Astrocyte of the spinal cord (primary cell): Measurements from ENCODE around the gene RAP1GAP2.

Source experiments
- DNase-seq: peaks from one replicate; pipeline ENCODE4 v3.0.0; 2011; ENCODE audit warnings: low read depth, low spot score
- H3K4me3 ChIP-seq: 2 replicates; pipeline ENCODE4 v1.5.1; 2011; ENCODE audit warnings: low read depth, mild to moderate bottlenecking, low read length, moderate library complexity
- CTCF ChIP-seq: IDR thresholded peaks from 2 replicates; pipeline ENCODE4 v1.5.1; 2012; ENCODE audit warnings: low read depth, mild to moderate bottlenecking, low read length, inconsistent platforms
- in situ Hi-C: cut with HindIII; loops from 2 replicates; pipeline ENCODE4 v1.10.0; 2017; ENCODE audit warnings: low sequenced_read_pairs

Gene RAP1GAP2

GRCh38 chr17:2894782-2895181 lies 98.5 kb downstream of the RAP1GAP2 start:
- DNase-seq: no peak
- in situ Hi-C loops: no loop called here
- no peak overlapping the region for H3K4me3 ChIP-seq
- no peak for TF ChIP-seq CTCF

GRCh38 chr17:2897605-2898004 lies 101.4 kb downstream of the RAP1GAP2 start:
- no peak for DNase-seq
- H3K4me3 ChIP-seq: no peak overlapping the region
- no peak for TF ChIP-seq CTCF
- in situ Hi-C loops: no loop called here

- H3K4me3 ChIP-seq: no peak overlapping the region
- in situ Hi-C loops: no loop called here
- DNase-seq: no peak
- no peak for TF ChIP-seq CTCF
These were observed 102.2 kb downstream of the RAP1GAP2 start for GRCh38 chr17:2898255-2898926.

- H3K4me3 ChIP-seq: no peak overlapping the region
- DNase-seq: no peak
- no peak for TF ChIP-seq CTCF
- in situ Hi-C loops: no loop called here
These were observed 103.7 kb downstream of the RAP1GAP2 start for GRCh38 chr17:2899906-2900305.

- in situ Hi-C loops: no loop called here
- no peak for DNase-seq
- no peak for TF ChIP-seq CTCF
- H3K4me3 ChIP-seq: no peak overlapping the region
These were observed 104.6 kb downstream of the RAP1GAP2 start for GRCh38 chr17:2900842-2901241.

GRCh38 chr17:2901582-2901981 lies 105.3 kb downstream of the RAP1GAP2 start:
- no peak for TF ChIP-seq CTCF
- in situ Hi-C loops: no loop called here

More at GRCh38 chr17:2901582-2901981, 105.3 kb downstream of the RAP1GAP2 start:
- no peak for DNase-seq
- no peak overlapping the region for H3K4me3 ChIP-seq
